ENCODE results near the gene HNRNPUL2. TPM values are rescaled to one million over a fixed set of nuclear protein-coding genes. Genes with fewer than 3 reads are reported as not detected.
"Not testable (repeated sequence)": the region's sequence is repeated elsewhere in the genome, so short reads cannot be mapped to it uniquely, and the experiment has no call there.

The HNRNPUL2 gene
- total RNA-seq, 4 donors from 2014 or later = 16.4 to 30.8 (median 21.5) TPM

GRCh38 chr11:62752994-62753735 is 25.9 kb upstream of the HNRNPUL2 start:
- DNase-seq = peak in 1 of 2 donors; percentile 12
- H3K9me3 ChIP-seq = no peaks in the 10 kb centered on the region
- TF ChIP-seq POLR2A (IDR thresholded peaks at IDR 0.05) = no peak
- TF ChIP-seq CTCF (IDR thresholded peaks at IDR 0.05) = no peak
- intact Hi-C loops (cut with DNase I) = no loop called here
- H3K27me3 ChIP-seq = no peaks in the 10 kb centered on the region
- 89 to 91% methylated on average over 7 to 15 of the region's 15 CpGs for WGBS, 2 donors
- H3K4me3 ChIP-seq (replicated peaks in 1 of 3) = peak overlapping the region in 1 of 3 donors; percentile 59
- peak overlapping the region in 2 of 3 donors; percentile 75 to 94 for H3K27ac ChIP-seq
- H3K4me1 ChIP-seq = peaks cover 10 to 21% of the 10 kb centered on the region in 2 donors
- H3K36me3 ChIP-seq = peaks cover 7 to 9% of the 10 kb centered on the region in 2 donors

GRCh38 chr11:62752177-62752785 is 25.0 kb upstream of the HNRNPUL2 start:
- no peaks in the 10 kb centered on the region for H3K9me3 ChIP-seq
- no peaks in the 10 kb centered on the region for H3K27me3 ChIP-seq
- no peak overlapping the region for H3K4me3 ChIP-seq (replicated peaks in 1 of 3)
- WGBS, 2 donors = 97 to 98% methylated on average over 13 of the region's 14 CpGs
- no peak for DNase-seq
- peaks cover 7 to 9% of the 10 kb centered on the region in 2 donors for H3K36me3 ChIP-seq
- peaks cover 13 to 26% of the 10 kb centered on the region in 2 donors for H3K4me1 ChIP-seq
- no peak overlapping the region for H3K27ac ChIP-seq
- intact Hi-C loops (cut with DNase I) = no loop called here
- TF ChIP-seq CTCF (IDR thresholded peaks at IDR 0.05) (no peak), POLR2A (IDR thresholded peaks at IDR 0.05) (no peak)

- H3K36me3 ChIP-seq; DNase-seq; intact Hi-C loops (cut with DNase I): not testable (repeated sequence)
These were observed 22.7 kb upstream of the HNRNPUL2 start for GRCh38 chr11:62749931-62750330.

GRCh38 chr11:62747475-62748160 is 20.4 kb upstream of the HNRNPUL2 start:
- intact Hi-C loops (cut with DNase I) = no loop called here
- H3K27me3 ChIP-seq = no peaks in the 10 kb centered on the region
- no peak overlapping the region for H3K4me3 ChIP-seq (replicated peaks in 1 of 3)
- H3K9me3 ChIP-seq = no peaks in the 10 kb centered on the region
- WGBS, 2 donors = 49 to 52% methylated on average over 9 of the region's 9 CpGs
- no peak for TF ChIP-seq POLR2A (IDR thresholded peaks at IDR 0.05)
- TF ChIP-seq CTCF (IDR thresholded peaks at IDR 0.05) = no peak
- peaks cover 3 to 17% of the 10 kb centered on the region in 2 donors for H3K4me1 ChIP-seq
- peaks cover 7 to 8% of the 10 kb centered on the region in 2 donors for H3K36me3 ChIP-seq
- DNase-seq = peak; percentile 63 to 74
- peak overlapping the region; percentile 57 to 66 (median 65) for H3K27ac ChIP-seq

More at GRCh38 chr11:62749931-62750330, 22.7 kb upstream of the HNRNPUL2 start:
- not testable (repeated sequence) for H3K27ac ChIP-seq; H3K9me3 ChIP-seq; H3K4me3 ChIP-seq (replicated peaks in 1 of 3); H3K27me3 ChIP-seq
- H3K4me1 ChIP-seq = peaks cover 13 to 30% of the 10 kb centered on the region in 2 donors
- WGBS, 2 donors = 93 to 98% methylated on average over 5 of the region's 5 CpGs

GRCh38 chr11:62737196-62737595 is 9.9 kb upstream of the HNRNPUL2 start:
- Histone ChIP-seq H3K9me3 (no peaks in the 10 kb centered on the region), H3K36me3 (peaks cover 25 to 53% of the 10 kb centered on the region in 2 donors), H3K4me3 (replicated peaks in 1 of 3) (no peak overlapping the region), H3K27ac (no peak overlapping the region), H3K4me1 (no peaks in the 10 kb centered on the region), H3K27me3 (no peaks in the 10 kb centered on the region)
- TF ChIP-seq POLR2A (IDR thresholded peaks at IDR 0.05) (no peak), CTCF (IDR thresholded peaks at IDR 0.05) (no peak)
- no peak for DNase-seq
- intact Hi-C loops (cut with DNase I) = no loop called here

Measured in thyroid gland (tissue), 4 donors.